H1 (cell line): Measurements from ENCODE around the gene ADAMTS6. TPM values are rescaled to one million over a fixed set of nuclear protein-coding genes. Genes with fewer than 3 reads are reported as not detected.

ENCODE experiments used
- CTCF ChIA-PET: fragments of 300-600 bp; sonication (Branson Sonifier 250); formaldehyde crosslinking; loops from one replicate; lab custom pipeline; 2021; ENCODE audit not compliant: partially characterized antibody; lab: Charles Lee
- POLR2A ChIA-PET: fragments of 300-600 bp; sonication (Branson Sonifier 250); formaldehyde crosslinking; loops from one replicate; lab custom pipeline; 2021; ENCODE audit warnings: inconsistent platforms; ENCODE audit not compliant: partially characterized antibody; lab: Charles Lee
- DNase-seq, 2 experiments: peaks; one replicate each; pipeline versions ENCODE4 v3.0.0 to v3.0.0-alpha.2; 2010 to 2022; ENCODE audit warnings: low spot score in 2 of 2, low read depth in 1 of 2, mixed read lengths in 1 of 2
- FAIRE-seq: peaks from 2 replicates; lab custom pipeline; 2011; peaks lifted over from hg19 to GRCh38; lab: Jason Lieb, UNC
- H2AFZ ChIP-seq: 2 replicates; pipeline ENCODE4 v1.8.1; 2012; ENCODE audit warnings: low read length, inconsistent platforms
- H2AK5ac ChIP-seq: 2 replicates; pipeline ENCODE4 v1.6.1; 2013; ENCODE audit warnings: low read depth, low read length
- H2BK120ac ChIP-seq: replicated peaks from 2 replicates; pipeline ENCODE3; 2013; ENCODE audit warnings: low read depth, low read length, inconsistent platforms
- H2BK12ac ChIP-seq: 2 replicates; pipeline ENCODE4 v1.6.1; 2013; ENCODE audit warnings: low read depth, low read length
- H2BK15ac ChIP-seq: 2 replicates; pipeline ENCODE4 v1.6.1; 2013; ENCODE audit warnings: low read length
- H2BK20ac ChIP-seq: 2 replicates; pipeline ENCODE4 v1.6.1; 2013; ENCODE audit warnings: low read length
- H2BK5ac ChIP-seq: 2 replicates; pipeline ENCODE4 v1.6.1; 2013; ENCODE audit warnings: low read depth, low read length
- H3K14ac ChIP-seq: 2 replicates; pipeline ENCODE4 v1.6.1; 2013; ENCODE audit warnings: inconsistent platforms; ENCODE audit not compliant: insufficient read length
- H3K18ac ChIP-seq: 2 replicates; pipeline ENCODE4 v1.6.1; 2013; ENCODE audit warnings: low read length; ENCODE audit errors: extremely low read depth
- H3K23ac ChIP-seq: 2 replicates; pipeline ENCODE4 v1.6.1; 2013; ENCODE audit warnings: inconsistent platforms; ENCODE audit not compliant: insufficient read length
- H3K23me2 ChIP-seq: 2 replicates; pipeline ENCODE4 v1.6.1; 2013; ENCODE audit warnings: low read depth, low read length
- H3K27ac ChIP-seq: 2 replicates; pipeline ENCODE4 v1.6.1; 2011; ENCODE audit warnings: low read depth, low read length, inconsistent platforms
- H3K27me3 ChIP-seq, 4 experiments: replicated peaks in 1 of 4; 1 replicate in 1 of 4; 2 replicates in 3 of 4; pipeline versions ENCODE4 v1.6.1 to v1.8.1; 2011 to 2013; ENCODE audit warnings: low read length in 3 of 4, mild to moderate bottlenecking in 3 of 4, inconsistent platforms in 2 of 4, mixed read lengths in 2 of 4, moderate library complexity in 1 of 4; ENCODE audit not compliant: control insufficient read depth in 3 of 4, insufficient read depth in 3 of 4; ENCODE audit errors: extremely low read depth in 1 of 4
- H3K36me3 ChIP-seq, 4 experiments: 2 replicates each; pipeline versions ENCODE4 v1.6.1 to v1.8.1; 2011 to 2013; ENCODE audit warnings: mild to moderate bottlenecking in 4 of 4, low read length in 3 of 4, moderate library complexity in 2 of 4, control low read depth in 1 of 4, inconsistent platforms in 1 of 4; ENCODE audit not compliant: insufficient read depth in 4 of 4, control insufficient read depth in 2 of 4
- H3K4ac ChIP-seq: replicated peaks from 2 replicates; pipeline ENCODE3; 2013; ENCODE audit warnings: low read length, low read depth, mixed read lengths, inconsistent platforms; ENCODE audit not compliant: insufficient read length
- H3K4me1 ChIP-seq, 4 experiments: replicated peaks in 1 of 4; 1 replicate in 1 of 4; 2 replicates in 3 of 4; pipeline versions ENCODE4 v1.6.1 to v1.8.1; 2011 to 2013; ENCODE audit warnings: low read length in 3 of 4, inconsistent platforms in 2 of 4, mixed read lengths in 1 of 4; ENCODE audit not compliant: insufficient read depth in 4 of 4, control insufficient read depth in 3 of 4
- H3K4me2 ChIP-seq, 2 experiments: 2 replicates each; pipeline versions ENCODE4 v1.6.1 to v1.8.1; 2011 to 2013; ENCODE audit warnings: low read depth in 2 of 2, low read length in 2 of 2, control low read depth in 1 of 2, inconsistent platforms in 1 of 2, mild to moderate bottlenecking in 1 of 2; ENCODE audit not compliant: insufficient read depth in 1 of 2
- H3K4me3 ChIP-seq, 4 experiments: fragments of 200-600, 300-600 bp in 1 of 4; sonication (generic), shearing (Covaris generic), sonication (Bioruptor Twin) in 1 of 4; 2 replicates each; pipeline versions ENCODE4 v1.5.1 to v1.8.1; 2011 to 2016; ENCODE audit warnings: low read length in 4 of 4, low read depth in 3 of 4, control low read depth in 2 of 4, inconsistent platforms in 2 of 4, mild to moderate bottlenecking in 2 of 4, mixed read lengths in 1 of 4, moderate library complexity in 1 of 4; ENCODE audit not compliant: insufficient read depth in 2 of 4; ENCODE audit errors: extremely low read depth in 1 of 4
- H3K56ac ChIP-seq: replicated peaks from 2 replicates; pipeline ENCODE3; 2013; ENCODE audit warnings: low read depth, mild to moderate bottlenecking, mixed read lengths, low read length, inconsistent platforms; ENCODE audit not compliant: insufficient read length
- H3K79me1 ChIP-seq: 2 replicates; pipeline ENCODE4 v1.6.1; 2013; ENCODE audit warnings: low read depth, low read length, control low read depth
- H3K79me2 ChIP-seq, 2 experiments: 2 replicates each; pipeline versions ENCODE4 v1.6.1 to v1.8.1; 2012 to 2013; ENCODE audit warnings: low read length in 2 of 2, mild to moderate bottlenecking in 2 of 2, inconsistent platforms in 1 of 2; ENCODE audit not compliant: insufficient read depth in 2 of 2, control insufficient read depth in 1 of 2
- H3K9ac ChIP-seq, 4 experiments: replicated peaks in 1 of 4; 1 replicate in 1 of 4; 2 replicates in 3 of 4; pipeline versions ENCODE4 v1.6.1 to v1.8.1; 2011 to 2013; ENCODE audit warnings: low read depth in 3 of 4, low read length in 3 of 4, control low read depth in 2 of 4, mild to moderate bottlenecking in 2 of 4, moderate library complexity in 2 of 4, inconsistent platforms in 1 of 4; ENCODE audit errors: extremely low read depth in 1 of 4
- H3K9me3 ChIP-seq, 2 experiments: 2 replicates each; pipeline versions ENCODE4 v1.6.1 to v1.8.1; 2012 to 2013; ENCODE audit warnings: mild to moderate bottlenecking in 2 of 2, moderate library complexity in 2 of 2, control low read depth in 1 of 2, inconsistent platforms in 1 of 2, low read depth in 1 of 2, low read length in 1 of 2, mixed read lengths in 1 of 2; ENCODE audit not compliant: insufficient read depth in 2 of 2
- H4K20me1 ChIP-seq, 2 experiments: replicated peaks in 1 of 2; 2 replicates each; pipeline versions ENCODE3 to v1.8.1; 2011 to 2013; ENCODE audit warnings: inconsistent platforms in 2 of 2, low read length in 2 of 2, mild to moderate bottlenecking in 1 of 2; ENCODE audit not compliant: insufficient read depth in 2 of 2, control insufficient read depth in 1 of 2
- H4K5ac ChIP-seq: 2 replicates; pipeline ENCODE4 v1.6.1; 2013; ENCODE audit warnings: low read length, low read depth, mixed read lengths, inconsistent platforms; ENCODE audit not compliant: insufficient read length
- H4K8ac ChIP-seq: 2 replicates; pipeline ENCODE4 v1.8.0; 2013; ENCODE audit warnings: mild to moderate bottlenecking, moderate library complexity, low read length, inconsistent platforms; ENCODE audit not compliant: insufficient read depth; ENCODE audit errors: extremely low read depth
- H4K91ac ChIP-seq: replicated peaks from 2 replicates; pipeline ENCODE3; 2013; ENCODE audit warnings: low read length, mixed read lengths, inconsistent platforms; ENCODE audit not compliant: insufficient read length
- BCL11A ChIP-seq, 2 experiments: IDR thresholded peaks; one replicate each; pipeline ENCODE4 v1.6.1; 2011; ENCODE audit warnings: low read depth in 2 of 2, low read length in 2 of 2, mild to moderate bottlenecking in 2 of 2
- CTBP2 ChIP-seq: IDR thresholded peaks from 2 replicates; pipeline ENCODE4 v1.7.0; 2011; ENCODE audit warnings: borderline replicate concordance, mild to moderate bottlenecking, moderate library complexity, mixed read lengths, low read length; ENCODE audit not compliant: insufficient read depth, insufficient read length
- KDM4A ChIP-seq: IDR thresholded peaks from one replicate; pipeline ENCODE4 v1.7.1; 2012; ENCODE audit warnings: low read depth, mild to moderate bottlenecking, moderate library complexity, low read length, inconsistent platforms; ENCODE audit not compliant: severe bottlenecking
- SAP30 ChIP-seq: fragments of 300-600 bp; sonication (generic); IDR thresholded peaks from 2 replicates; pipeline ENCODE4 v1.7.1; 2012; ENCODE audit warnings: low read length, moderate library complexity, mild to moderate bottlenecking, inconsistent platforms; ENCODE audit not compliant: insufficient read depth, insufficient replicate concordance
- SP2 ChIP-seq: IDR thresholded peaks from 2 replicates; pipeline ENCODE4 v1.6.1; 2012; ENCODE audit warnings: mild to moderate bottlenecking, low read length, inconsistent platforms
- SUZ12 ChIP-seq: fragments of 200-600 bp; sonication (generic); IDR thresholded peaks from 2 replicates; pipeline ENCODE4 v1.6.1; 2012; ENCODE audit warnings: mild to moderate bottlenecking, inconsistent platforms, low read length, moderate library complexity, mixed read lengths
- TCF12 ChIP-seq: IDR thresholded peaks from 2 replicates; pipeline ENCODE4 v1.6.1; 2011; ENCODE audit warnings: low read depth, mild to moderate bottlenecking, low read length
- WGBS, 2 experiments: shearing (Covaris generic) in 1 of 2; methylation state at CpG; one replicate each; pipeline versions ENCODE4 v1.1.6 to v1.1.7; 2013 to 2015; ENCODE audit warnings: low lambda C conversion rate in 2 of 2, mixed read lengths in 2 of 2, inconsistent platforms in 1 of 2, low coverage in 1 of 2, missing lambda C conversion rate in 1 of 2; ENCODE audit not compliant: insufficient replicate concordance in 2 of 2, insufficient coverage in 1 of 2, insufficient read length in 1 of 2; ENCODE audit errors: extremely low coverage in 1 of 2, missing lambda C conversion rate in 1 of 2; 5-methylcytosine and 5-hydroxymethylcytosine counted together
- polyA plus RNA-seq, 7 experiments: library from polyadenylated mRNA; depleted of rRNA in 3 of 7; stranded (reverse) in 5 of 7; unstranded in 2 of 7; fragments of >200 nt in 5 of 7; fragments of 200-250 nt in 2 of 7; gene quantifications; 1 replicate in 5 of 7; 2 replicates in 1 of 7; 4 replicates in 1 of 7; pipeline versions ENCODE4 v1.2.1 to v1.2.3, GENCODE V29; 2011 to 2013; ENCODE audit warnings: missing spikeins in 2 of 7, mixed read lengths in 2 of 7
- total RNA-seq: library from RNA; stranded (reverse); fragmentation: NEBNext Ultra II Directional; extraction: Animal tissue kit (Norgen Biotek cat#: 25700); gene quantifications from 2 replicates; pipeline ENCODE4 v1.2.1, GENCODE V29; 2021

Gene ADAMTS6
- total and polyA plus RNA-seq, 2 of the 8 experiments (the other 6 are each of a cell fraction or from before 2014, with no cell fraction given), result 0.74 to 2.4 TPM

DNA sequence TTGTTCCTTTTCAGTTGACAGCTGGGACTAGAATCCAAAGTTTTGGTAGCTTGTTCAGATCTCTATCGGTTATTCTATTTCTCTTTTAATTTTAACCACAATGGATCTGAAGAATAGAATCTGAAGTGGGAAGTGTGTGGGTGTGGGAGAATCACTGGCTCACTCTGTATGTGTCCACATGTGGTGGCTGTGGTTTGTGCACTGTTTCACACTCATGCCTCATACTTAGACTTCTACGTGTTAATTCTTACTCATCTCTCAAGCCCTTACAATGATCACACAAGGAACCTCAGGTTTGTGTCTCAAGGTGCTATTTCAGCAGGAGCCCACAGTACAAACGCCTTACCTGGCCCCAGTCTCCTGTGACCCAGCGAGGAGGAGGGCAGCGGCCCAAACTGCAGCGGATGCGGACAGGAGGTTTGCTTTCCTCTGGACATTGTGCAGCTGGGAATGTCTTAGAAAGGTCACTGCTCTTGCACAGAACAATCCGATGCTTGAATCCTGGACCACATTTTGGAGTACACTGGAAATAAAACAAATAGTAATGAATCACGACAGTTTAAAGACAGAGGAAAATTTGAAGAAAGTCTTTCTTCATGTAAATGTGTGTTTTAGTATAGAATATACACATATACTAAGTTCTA, 309.1 kb downstream of the ADAMTS6 start:
- H2BK20ac ChIP-seq, result no peak overlapping the region
- TF ChIP-seq KDM4A (no peak), SAP30 (no peak), TCF12 (no peak), BCL11A (IDR thresholded peaks at IDR 0.05; ENCODE audit: low read depth in 2 of 2, low read length in 2 of 2) (no peak), SP2 (no peak), CTBP2 (no peak), SUZ12 (no peak)
- TF ChIP-seq, all 59 proteins: peak for 0
- Histone ChIP-seq H2AK5ac (no peak overlapping the region), H3K14ac (no peak overlapping the region), H4K5ac (no peak overlapping the region), H3K4me1 (no peaks in the 10 kb centered on the region), H3K27ac (no peak overlapping the region), H3K79me2 (no peaks in the 10 kb centered on the region), H2BK15ac (no peak overlapping the region), H3K79me1 (no peaks in the 10 kb centered on the region), H3K4ac (no peak overlapping the region), H4K8ac (no peak overlapping the region), H2BK5ac (no peak overlapping the region), H3K4me3 (no peak overlapping the region), H3K36me3 (no peaks in the 10 kb centered on the region), H3K9ac (no peak overlapping the region), H2BK120ac (no peak overlapping the region), H3K23me2 (no peaks in the 10 kb centered on the region), H3K56ac (no peak overlapping the region), H3K18ac (no peak overlapping the region), H3K27me3 (no peaks in the 10 kb centered on the region), H4K20me1 (no peaks in the 10 kb centered on the region), H4K91ac (no peak overlapping the region), H2AFZ (no peak overlapping the region), H2BK12ac (no peak overlapping the region), H3K4me2 (no peak overlapping the region), H3K9me3 (peaks cover 2 to 4% of the 10 kb centered on the region in 2 experiments; a peak in 2 of 4 replicates), H3K23ac (no peak overlapping the region)
- FAIRE-seq (no peak), DNase-seq (no peak)
- ChIA-PET POLR2A (interaction anchor here (0.6 kb wide), 1 partner anchor 22 kb away, joined by 4 read pairs; no protein-coding TSS in a partner anchor), CTCF (interaction anchor here (0.7 to 1.1 kb wide), 4 partner anchors 12 to 72 kb away, joined by 3 to 4 read pairs (median 3); no protein-coding TSS in a partner anchor)
- WGBS, 2 experiments, result 91% methylated on average over 9 of the region's 9 CpGs; no CpG with 5 or more reads in 1 of the 2 experiments
